ENCODE results near the gene FAM114A1.

GRCh38 chr4:38821739-38822138, 45.9 kb upstream of the FAM114A1 start:
- TF ChIP-seq CTCF (conservative IDR thresholded peaks at IDR 0.05) (no peak), ZFX (IDR thresholded peaks at IDR 0.05) (no peak)
